WI38 (cell line): Measurements from ENCODE around the gene NOD1.

Experiments
- H3K4me3 ChIP-seq: 2 replicates; pipeline ENCODE4 v1.5.1; 2011; ENCODE audit warnings: low read depth, mild to moderate bottlenecking, control low read depth, low read length
- TF ChIP-seq, protein P1 (sequence below): IDR thresholded peaks from 2 replicates; pipeline ENCODE4 v1.5.1; 2012; ENCODE audit warnings: low read depth, mild to moderate bottlenecking, control low read depth, low read length

Gene NOD1

DNA sequence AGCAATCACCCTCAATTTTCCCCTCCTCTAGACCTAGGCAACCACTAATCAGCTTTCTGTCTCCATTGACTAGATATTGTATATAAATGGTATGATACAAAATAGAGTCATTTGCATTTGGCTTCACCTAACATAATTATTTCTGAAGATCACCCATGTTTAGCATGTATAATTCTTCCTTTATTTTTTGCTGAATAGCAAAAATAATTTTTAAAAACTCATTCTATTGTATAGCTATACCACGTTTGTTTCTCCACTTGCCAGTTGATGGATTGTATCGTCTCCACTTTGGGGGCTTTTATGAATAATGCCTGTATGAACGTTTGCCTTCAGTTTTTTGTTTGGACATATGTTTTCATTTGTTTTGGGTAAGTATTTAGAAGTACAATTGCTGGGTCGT lies 98.8 kb downstream of the NOD1 start:
- TF ChIP-seq, protein P1, sequence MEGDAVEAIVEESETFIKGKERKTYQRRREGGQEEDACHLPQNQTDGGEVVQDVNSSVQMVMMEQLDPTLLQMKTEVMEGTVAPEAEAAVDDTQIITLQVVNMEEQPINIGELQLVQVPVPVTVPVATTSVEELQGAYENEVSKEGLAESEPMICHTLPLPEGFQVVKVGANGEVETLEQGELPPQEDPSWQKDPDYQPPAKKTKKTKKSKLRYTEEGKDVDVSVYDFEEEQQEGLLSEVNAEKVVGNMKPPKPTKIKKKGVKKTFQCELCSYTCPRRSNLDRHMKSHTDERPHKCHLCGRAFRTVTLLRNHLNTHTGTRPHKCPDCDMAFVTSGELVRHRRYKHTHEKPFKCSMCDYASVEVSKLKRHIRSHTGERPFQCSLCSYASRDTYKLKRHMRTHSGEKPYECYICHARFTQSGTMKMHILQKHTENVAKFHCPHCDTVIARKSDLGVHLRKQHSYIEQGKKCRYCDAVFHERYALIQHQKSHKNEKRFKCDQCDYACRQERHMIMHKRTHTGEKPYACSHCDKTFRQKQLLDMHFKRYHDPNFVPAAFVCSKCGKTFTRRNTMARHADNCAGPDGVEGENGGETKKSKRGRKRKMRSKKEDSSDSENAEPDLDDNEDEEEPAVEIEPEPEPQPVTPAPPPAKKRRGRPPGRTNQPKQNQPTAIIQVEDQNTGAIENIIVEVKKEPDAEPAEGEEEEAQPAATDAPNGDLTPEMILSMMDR = no peak
- no peak overlapping the region for H3K4me3 ChIP-seq

DNA sequence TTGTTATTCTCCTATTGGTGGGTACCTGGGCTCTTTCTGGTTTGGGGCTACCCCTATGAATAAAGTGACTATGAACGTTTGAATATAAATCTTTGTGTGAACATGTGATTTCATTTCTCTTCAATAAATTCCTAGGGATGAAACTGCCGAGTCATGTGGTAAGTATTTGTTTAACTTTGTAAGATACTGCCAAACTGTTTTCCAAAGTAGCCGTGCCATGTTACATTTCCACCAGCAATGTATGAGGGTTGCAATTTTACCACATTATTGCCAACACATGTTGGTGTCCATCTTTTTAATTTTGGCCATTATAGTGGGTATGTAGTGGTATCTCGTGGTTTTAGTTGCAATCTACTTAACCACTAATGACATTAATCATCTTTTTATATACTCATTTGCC lies 99.5 kb downstream of the NOD1 start:
- TF ChIP-seq, protein P1 = no peak

DNA sequence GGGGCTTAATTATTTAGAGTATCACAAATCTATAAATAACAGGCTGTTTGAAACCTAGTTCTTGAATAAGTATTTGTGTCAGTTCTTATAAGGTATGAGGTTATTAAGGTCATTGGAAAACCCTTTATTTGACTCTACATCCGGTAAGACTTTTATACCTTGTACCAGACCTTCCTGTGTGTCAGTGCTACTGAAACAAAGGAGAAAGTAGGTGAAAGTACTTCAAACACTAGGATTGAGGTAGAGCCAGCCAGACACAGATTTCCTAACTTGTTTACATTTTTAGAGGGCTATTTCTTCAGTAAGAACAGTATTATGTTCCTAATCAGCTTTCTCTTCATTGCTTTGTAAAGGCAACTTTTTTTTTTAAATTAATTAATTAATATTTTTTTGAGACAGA lies 100.3 kb downstream of the NOD1 start:
- H3K4me3 ChIP-seq = no peak overlapping the region
- TF ChIP-seq, protein P1 = no peak

More for the DNA sequence above, 99.5 kb downstream of the NOD1 start:
- H3K4me3 ChIP-seq = no peak overlapping the region
